WERI-Rb-1 (cell line): ENCODE measurements around the gene LRRC43.
A peak's percentile ranks its signal among the peaks of the same experiment; 100 is the strongest.

ENCODE experiments used
- DNase-seq: peaks from one replicate; pipeline ENCODE4 v3.0.0-alpha.2; 2020
- H3K27ac ChIP-seq: fragments of 250-450 bp; sonication (Bioruptor Pico); 2 replicates; pipeline ENCODE4 v1.5.1; 2020; ENCODE audit warnings: mild to moderate bottlenecking, moderate library complexity
- H3K27me3 ChIP-seq: fragments of 250-450 bp; sonication (Bioruptor Pico); 2 replicates; pipeline ENCODE4 v1.5.1; 2021; ENCODE audit warnings: mild to moderate bottlenecking, low read depth, moderate library complexity; ENCODE audit not compliant: insufficient read depth, severe bottlenecking
- H3K36me3 ChIP-seq: fragments of 250-450 bp; sonication (Bioruptor Pico); 2 replicates; pipeline ENCODE4 v1.5.1; 2020; ENCODE audit warnings: mild to moderate bottlenecking, moderate library complexity
- H3K4me3 ChIP-seq: 2 replicates; pipeline ENCODE4 v1.5.1; 2011; ENCODE audit warnings: low read depth, mild to moderate bottlenecking, control low read depth, low read length
- H3K9me3 ChIP-seq: fragments of 250-450 bp; sonication (Bioruptor Pico); 2 replicates; pipeline ENCODE4 v1.5.1; 2021; ENCODE audit warnings: mild to moderate bottlenecking, moderate library complexity; ENCODE audit not compliant: severe bottlenecking
- TF ChIP-seq, protein P1 (sequence below): IDR thresholded peaks from 2 replicates; pipeline ENCODE4 v1.5.1; 2011; ENCODE audit warnings: low read depth, mild to moderate bottlenecking, control low read depth, inconsistent platforms, low read length

LRRC43 gene

DNA sequence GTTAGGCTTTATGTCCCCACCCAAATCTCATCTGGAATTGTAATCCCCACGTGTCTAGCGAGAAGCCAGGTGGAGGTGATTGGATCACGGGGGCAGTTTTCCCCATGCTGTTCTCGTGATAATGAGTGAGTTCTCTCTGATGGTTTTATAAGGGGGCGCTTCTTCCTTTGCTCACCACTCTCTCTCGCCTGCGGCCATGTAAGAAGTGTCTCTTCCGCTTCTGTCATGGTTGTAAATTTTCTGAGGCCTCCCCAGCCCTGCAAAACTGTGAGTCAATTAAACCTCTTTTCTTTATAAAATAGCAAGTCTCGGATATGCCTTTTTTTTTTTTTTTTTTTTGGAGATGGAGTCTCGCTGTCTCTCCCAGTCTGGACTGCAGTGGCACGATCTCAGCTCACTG, 22.2 kb upstream of the LRRC43 start:
- Histone ChIP-seq H3K27me3 (no peaks in the 10 kb centered on the region), H3K4me3 (no peak overlapping the region), H3K9me3 (peaks cover 10% of the 10 kb centered on the region), H3K27ac (no peak overlapping the region), H3K36me3 (no peaks in the 10 kb centered on the region)
- DNase-seq = no peak
- TF ChIP-seq, protein P1, sequence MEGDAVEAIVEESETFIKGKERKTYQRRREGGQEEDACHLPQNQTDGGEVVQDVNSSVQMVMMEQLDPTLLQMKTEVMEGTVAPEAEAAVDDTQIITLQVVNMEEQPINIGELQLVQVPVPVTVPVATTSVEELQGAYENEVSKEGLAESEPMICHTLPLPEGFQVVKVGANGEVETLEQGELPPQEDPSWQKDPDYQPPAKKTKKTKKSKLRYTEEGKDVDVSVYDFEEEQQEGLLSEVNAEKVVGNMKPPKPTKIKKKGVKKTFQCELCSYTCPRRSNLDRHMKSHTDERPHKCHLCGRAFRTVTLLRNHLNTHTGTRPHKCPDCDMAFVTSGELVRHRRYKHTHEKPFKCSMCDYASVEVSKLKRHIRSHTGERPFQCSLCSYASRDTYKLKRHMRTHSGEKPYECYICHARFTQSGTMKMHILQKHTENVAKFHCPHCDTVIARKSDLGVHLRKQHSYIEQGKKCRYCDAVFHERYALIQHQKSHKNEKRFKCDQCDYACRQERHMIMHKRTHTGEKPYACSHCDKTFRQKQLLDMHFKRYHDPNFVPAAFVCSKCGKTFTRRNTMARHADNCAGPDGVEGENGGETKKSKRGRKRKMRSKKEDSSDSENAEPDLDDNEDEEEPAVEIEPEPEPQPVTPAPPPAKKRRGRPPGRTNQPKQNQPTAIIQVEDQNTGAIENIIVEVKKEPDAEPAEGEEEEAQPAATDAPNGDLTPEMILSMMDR = no peak

DNA sequence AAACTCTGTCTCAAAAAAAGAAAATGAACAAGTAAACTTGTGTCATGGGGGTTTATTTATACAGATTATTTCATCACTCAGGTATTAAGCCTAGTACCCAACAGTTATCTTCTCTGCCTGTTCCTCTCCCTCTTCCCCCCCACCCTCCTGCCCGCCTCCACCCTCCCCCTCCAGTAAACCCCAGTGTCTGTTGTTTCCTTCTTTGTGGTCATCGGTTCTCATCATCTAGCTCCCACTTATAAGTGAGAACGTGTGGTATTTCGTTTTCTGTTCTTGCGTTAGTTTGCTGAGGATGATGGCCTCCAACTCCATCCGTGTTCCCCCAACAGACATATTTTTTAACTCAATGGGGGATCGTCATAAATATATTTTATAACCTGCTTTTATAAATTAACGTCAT, 21.2 kb upstream of the LRRC43 start:
- no peak for DNase-seq
- no peaks in the 10 kb centered on the region for H3K36me3 ChIP-seq
- TF ChIP-seq, protein P1 = no peak
- H3K27ac ChIP-seq = no peak overlapping the region
- H3K4me3 ChIP-seq = no peak overlapping the region
- H3K27me3 ChIP-seq = no peaks in the 10 kb centered on the region
- peaks cover 10% of the 10 kb centered on the region for H3K9me3 ChIP-seq

GRCh38 chr12:122162976-122163375, 19.9 kb upstream of the LRRC43 start:
- no peaks in the 10 kb centered on the region for H3K36me3 ChIP-seq
- no peak overlapping the region for H3K27ac ChIP-seq
- TF ChIP-seq, protein P1 = no peak
- no peaks in the 10 kb centered on the region for H3K27me3 ChIP-seq
- H3K4me3 ChIP-seq = no peak overlapping the region
- H3K9me3 ChIP-seq = peaks cover 10% of the 10 kb centered on the region
- DNase-seq = no peak

- Histone ChIP-seq H3K4me3 (peak overlapping the region; percentile 10), H3K36me3 (no peaks in the 10 kb centered on the region), H3K27ac (peak overlapping the region; percentile 38), H3K9me3 (no peaks in the 10 kb centered on the region), H3K27me3 (no peaks in the 10 kb centered on the region)
- TF ChIP-seq, protein P1 = no peak
- DNase-seq = peak; percentile 67
Observed at GRCh38 chr12:122166422-122167349, 16.2 kb upstream of the LRRC43 start.

DNA sequence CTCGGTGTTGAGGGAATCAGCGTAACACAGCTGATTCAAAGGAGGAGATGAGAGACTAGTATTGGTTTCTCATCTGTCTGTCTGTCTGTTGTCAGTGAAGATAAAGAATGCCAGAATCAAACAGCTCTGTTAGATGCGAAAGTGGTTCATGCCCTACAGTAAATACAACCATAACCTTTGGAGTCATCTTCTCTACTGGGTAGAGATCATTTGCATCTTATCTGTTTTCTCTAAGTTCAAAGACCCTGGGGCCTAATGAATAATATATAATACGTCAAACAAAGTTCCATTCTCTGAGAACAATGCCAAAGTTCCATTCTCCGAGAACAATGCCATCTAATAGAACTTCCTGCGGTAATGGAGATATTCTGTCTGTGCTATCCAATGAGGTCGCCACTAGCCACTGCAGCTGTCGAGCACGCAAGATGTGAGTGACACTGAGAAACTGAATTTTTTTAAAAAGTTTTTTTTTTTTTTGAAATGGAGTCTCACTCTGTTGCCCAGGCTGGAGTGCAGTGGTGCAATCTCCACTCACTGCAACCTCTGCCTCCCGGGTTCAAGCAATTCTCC, 15.5 kb upstream of the LRRC43 start:
- no peaks in the 10 kb centered on the region for H3K9me3 ChIP-seq
- no peak overlapping the region; the same call in 1 of the 2 replicates for H3K4me3 ChIP-seq
- H3K27ac ChIP-seq = no peak overlapping the region
- no peaks in the 10 kb centered on the region for H3K27me3 ChIP-seq
- DNase-seq = no peak
- H3K36me3 ChIP-seq = no peaks in the 10 kb centered on the region
- TF ChIP-seq, protein P1 = no peak
